ENCODE results near the gene LGALS9C. TPM values are rescaled to one million over a fixed set of nuclear protein-coding genes. Genes with fewer than 3 reads are reported as not detected.
"Not testable (repeated sequence)": the region's sequence is repeated elsewhere in the genome, so short reads cannot be mapped to it uniquely, and the experiment has no call there.

LGALS9C gene
- polyA plus RNA-seq, 1 donor (not counting 4 experiments of a cell fraction or from before 2014, with no cell fraction given): 5.7 TPM

DNA sequence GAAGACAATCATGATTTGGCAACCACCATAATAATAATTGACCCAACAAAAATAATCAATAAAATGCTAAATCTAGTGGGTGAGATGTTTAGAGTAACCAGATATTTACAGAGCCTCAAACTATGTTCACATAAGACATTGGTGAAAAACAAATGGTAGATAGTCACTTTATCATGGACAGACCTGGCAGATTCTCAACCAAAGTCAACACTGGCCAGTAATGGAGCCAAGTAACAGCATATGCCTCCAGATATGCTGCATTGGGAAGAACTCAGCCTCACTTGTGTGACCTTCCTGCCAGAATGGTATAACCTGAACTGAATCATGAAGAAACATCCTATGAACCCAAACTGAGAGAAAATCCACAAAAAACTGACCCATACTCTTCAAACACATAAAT is 53.8 kb downstream of the LGALS9C start:
- H3K79me2 ChIP-seq (ENCODE audit: control insufficient read depth, insufficient read depth, low read length); H3K9ac ChIP-seq (ENCODE audit: control insufficient read depth, extremely low read depth, insufficient read depth, low read length); H2AFZ ChIP-seq (ENCODE audit: control insufficient read depth, low read length); H4K20me1 ChIP-seq (ENCODE audit: control insufficient read depth, extremely low read depth, insufficient read depth, low read length); H3K9me3 ChIP-seq (ENCODE audit: control insufficient read depth, low read depth, low read length); FAIRE-seq; H3K4me2 ChIP-seq (ENCODE audit: control insufficient read depth, extremely low read depth, insufficient read depth, low read depth, low read length); H3K36me3 ChIP-seq (ENCODE audit: control insufficient read depth in 2 of 2, extremely low read depth in 1 of 2, insufficient read depth in 2 of 2, low read length in 2 of 2); H3K9me1 ChIP-seq (ENCODE audit: control insufficient read depth, extremely low read depth, insufficient read depth, low read length); H3K4me1 ChIP-seq (ENCODE audit: control insufficient read depth, extremely low read depth, insufficient read depth, low read length); dilution Hi-C loops (cut with MboI; ENCODE audit: extremely low pct_ligation_motif_present, low sequenced_read_pairs); H3K27ac ChIP-seq (ENCODE audit: control insufficient read depth, insufficient read depth, low read length); H3K27me3 ChIP-seq (ENCODE audit: control insufficient read depth, extremely low read depth, insufficient read depth, low read length); H3K4me3 ChIP-seq (ENCODE audit: control insufficient read depth in 2 of 3, extremely low read depth in 1 of 3, insufficient read depth in 2 of 3, low read depth in 1 of 3, low read length in 3 of 3); DNase-seq (ENCODE audit: low read depth, low spot score): not testable (repeated sequence)

DNA sequence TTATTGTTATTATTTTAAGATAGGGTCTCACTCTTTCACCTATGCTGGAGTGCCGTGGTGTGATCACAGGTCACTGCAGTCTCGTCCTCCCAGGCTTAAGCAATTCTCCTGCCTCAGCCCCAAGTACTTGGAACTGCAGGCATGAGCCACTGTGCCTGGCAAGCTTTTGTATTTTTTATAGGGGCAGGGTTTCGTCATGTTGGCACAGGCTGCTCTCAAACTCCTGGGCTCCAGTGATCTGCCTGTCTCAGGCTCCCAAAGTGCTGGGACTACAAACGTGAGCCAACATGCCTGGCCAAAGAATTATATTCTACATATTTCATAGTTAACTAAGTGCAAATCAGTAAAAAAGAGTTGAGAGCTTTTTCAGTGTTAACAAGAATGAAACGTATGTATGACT is 65.6 kb downstream of the LGALS9C start:
- H2AFZ ChIP-seq (ENCODE audit: control insufficient read depth, low read length); H3K27ac ChIP-seq (ENCODE audit: control insufficient read depth, insufficient read depth, low read length); H3K9ac ChIP-seq (ENCODE audit: control insufficient read depth, extremely low read depth, insufficient read depth, low read length); dilution Hi-C loops (cut with MboI; ENCODE audit: extremely low pct_ligation_motif_present, low sequenced_read_pairs); H3K79me2 ChIP-seq (ENCODE audit: control insufficient read depth, insufficient read depth, low read length); H3K4me2 ChIP-seq (ENCODE audit: control insufficient read depth, extremely low read depth, insufficient read depth, low read depth, low read length); H3K4me3 ChIP-seq (ENCODE audit: control insufficient read depth in 2 of 3, extremely low read depth in 1 of 3, insufficient read depth in 2 of 3, low read depth in 1 of 3, low read length in 3 of 3); H3K27me3 ChIP-seq (ENCODE audit: control insufficient read depth, extremely low read depth, insufficient read depth, low read length); H3K36me3 ChIP-seq (ENCODE audit: control insufficient read depth in 2 of 2, extremely low read depth in 1 of 2, insufficient read depth in 2 of 2, low read length in 2 of 2); H4K20me1 ChIP-seq (ENCODE audit: control insufficient read depth, extremely low read depth, insufficient read depth, low read length); H3K9me3 ChIP-seq (ENCODE audit: control insufficient read depth, low read depth, low read length); H3K9me1 ChIP-seq (ENCODE audit: control insufficient read depth, extremely low read depth, insufficient read depth, low read length); FAIRE-seq; H3K4me1 ChIP-seq (ENCODE audit: control insufficient read depth, extremely low read depth, insufficient read depth, low read length): not testable (repeated sequence)
- peak; percentile 7 for DNase-seq (ENCODE audit: low read depth, low spot score)

DNA sequence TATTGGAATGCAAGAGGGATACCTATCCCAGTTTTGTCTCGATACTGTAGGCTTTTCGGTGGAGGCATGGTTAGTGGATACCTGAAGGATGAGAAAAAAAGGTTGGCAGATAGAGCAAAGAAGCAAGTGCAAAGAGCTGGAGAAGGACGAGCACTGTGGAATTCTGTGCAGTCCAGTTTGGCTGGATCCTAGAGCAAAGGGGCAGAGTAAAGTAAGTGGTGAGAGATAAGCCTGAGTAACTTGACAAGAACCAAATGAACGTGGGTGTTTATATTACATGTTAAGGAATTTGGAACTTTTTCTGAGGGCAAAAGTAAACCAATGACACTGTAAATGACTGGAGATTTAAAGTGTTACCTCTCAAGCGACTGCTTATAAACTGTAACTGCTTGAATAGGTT is 66.3 kb downstream of the LGALS9C start:
- H3K9me1 ChIP-seq (ENCODE audit: control insufficient read depth, extremely low read depth, insufficient read depth, low read length); H3K4me2 ChIP-seq (ENCODE audit: control insufficient read depth, extremely low read depth, insufficient read depth, low read depth, low read length); H3K4me3 ChIP-seq (ENCODE audit: control insufficient read depth in 2 of 3, extremely low read depth in 1 of 3, insufficient read depth in 2 of 3, low read depth in 1 of 3, low read length in 3 of 3); H4K20me1 ChIP-seq (ENCODE audit: control insufficient read depth, extremely low read depth, insufficient read depth, low read length); H3K4me1 ChIP-seq (ENCODE audit: control insufficient read depth, extremely low read depth, insufficient read depth, low read length); DNase-seq (ENCODE audit: low read depth, low spot score); H3K9ac ChIP-seq (ENCODE audit: control insufficient read depth, extremely low read depth, insufficient read depth, low read length); H3K27me3 ChIP-seq (ENCODE audit: control insufficient read depth, extremely low read depth, insufficient read depth, low read length); H3K27ac ChIP-seq (ENCODE audit: control insufficient read depth, insufficient read depth, low read length); H3K79me2 ChIP-seq (ENCODE audit: control insufficient read depth, insufficient read depth, low read length); dilution Hi-C loops (cut with MboI; ENCODE audit: extremely low pct_ligation_motif_present, low sequenced_read_pairs); FAIRE-seq; H3K9me3 ChIP-seq (ENCODE audit: control insufficient read depth, low read depth, low read length); H3K36me3 ChIP-seq (ENCODE audit: control insufficient read depth in 2 of 2, extremely low read depth in 1 of 2, insufficient read depth in 2 of 2, low read length in 2 of 2); H2AFZ ChIP-seq (ENCODE audit: control insufficient read depth, low read length): not testable (repeated sequence)

Small RNA genes lying within 50 kb of the gene (small RNA-seq; reads per million reads assigned to genes)
- 0 reads per million in 3 experiments for gene AL353997.1 (ENCODE audit: insufficient read length in 3 of 3, low read depth in 3 of 3, low replicate concordance in 1 of 3)
- gene AL353997.4 (ENCODE audit: insufficient read length in 3 of 3, low read depth in 3 of 3, low replicate concordance in 1 of 3): 0 to 0.07 (median 0) reads per million in 3 experiments

Other genes starting within 250 kb of the LGALS9C start
- 376 to 509 TPM (median 404 TPM) in 3 replicates for gene FLII, start 218.1 kb upstream of the LGALS9C start, polyA plus RNA-seq
- gene MIEF2, start 216.1 kb upstream of the LGALS9C start, polyA plus RNA-seq: 7.9 to 12.8 TPM (median 9.1 TPM) in 3 replicates
- 6.9 to 11.7 TPM (median 11.6 TPM) in 3 replicates for gene TOP3A, start 161.8 kb upstream of the LGALS9C start, polyA plus RNA-seq
- gene SMCR8, start 161.5 kb upstream of the LGALS9C start, polyA plus RNA-seq: 6.2 to 12.4 TPM (median 7.8 TPM) in 3 replicates
- 11.7 to 15.7 TPM (median 14.6 TPM) in 3 replicates for gene SHMT1, start 113.2 kb upstream of the LGALS9C start, polyA plus RNA-seq
- gene EVPLL, start 99.0 kb upstream of the LGALS9C start, polyA plus RNA-seq: 0.31 to 1.7 TPM in 2 of 3 replicates, not detected in the other
- gene TBC1D28, start 167.6 kb downstream of the LGALS9C start, polyA plus RNA-seq: not detected in 3 replicates
- 2.0 to 4.1 TPM (median 3.1 TPM) in 3 replicates for gene FOXO3B, start 205.5 kb downstream of the LGALS9C start, polyA plus RNA-seq